ENCODE data around the gene PCSK9.

DNA sequence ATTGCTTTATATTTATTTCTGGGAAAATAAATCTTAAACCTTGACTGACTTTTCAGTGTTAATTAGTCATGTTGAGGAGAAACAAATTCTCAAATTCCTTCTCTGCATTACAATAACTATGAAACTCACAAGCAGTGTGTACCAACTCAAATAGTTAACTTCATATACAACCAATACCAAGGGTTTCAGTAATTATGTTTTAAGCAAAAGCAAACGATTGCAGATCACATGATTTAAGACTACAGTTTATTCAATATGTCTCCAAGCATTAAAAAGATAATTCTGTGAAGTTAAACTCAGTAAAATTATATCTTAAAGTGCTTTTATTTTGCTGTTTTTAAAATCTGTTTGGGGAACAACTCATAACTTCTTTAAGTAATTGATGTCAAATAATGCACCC lies 28.6 kb downstream of the PCSK9 start:
- TF ChIP-seq CTBP1 (IDR thresholded peaks at IDR 0.05; ENCODE audit: borderline replicate concordance) = no peak
- TF ChIP-seq SUZ12 (IDR thresholded peaks at IDR 0.05) = no peak
- TF ChIP-seq ARNT (IDR thresholded peaks at IDR 0.05) = no peak
- no peak for TF ChIP-seq FOXM1 (IDR thresholded peaks at IDR 0.05; ENCODE audit: borderline replicate concordance)
- no peak for TF ChIP-seq BHLHE40 (IDR thresholded peaks at IDR 0.05; ENCODE audit: borderline replicate concordance)
- no peak for TF ChIP-seq HDGF (IDR thresholded peaks at IDR 0.05; ENCODE audit: borderline replicate concordance)
- no peak for TF ChIP-seq ZNF384 (IDR thresholded peaks at IDR 0.05)
- TF ChIP-seq FOXA1 (IDR thresholded peaks at IDR 0.05) = no peak
- TF ChIP-seq LEF1 (IDR thresholded peaks at IDR 0.05; ENCODE audit: borderline replicate concordance) = no peak
